GM18517 (cell line): ENCODE data around the gene NAPEPLD.
"Not testable (repeated sequence)": the region's sequence is repeated elsewhere in the genome, so short reads cannot be mapped to it uniquely, and the experiment has no call there.

Experiments used
- ATAC-seq: cut with Tn5 transposase; IDR thresholded peaks from one replicate; pipeline ENCODE4 v1.9.1; 2021; ENCODE audit warnings: mild to moderate bottlenecking, moderate library complexity; ENCODE audit not compliant: unreplicated experiment

Gene NAPEPLD

GRCh38 chr7:103114576-103115008 lies 34.3 kb downstream of the NAPEPLD start:
- ATAC-seq, result no peak

GRCh38 chr7:103113164-103113563 lies 35.7 kb downstream of the NAPEPLD start:
- ATAC-seq, result no peak

DNA sequence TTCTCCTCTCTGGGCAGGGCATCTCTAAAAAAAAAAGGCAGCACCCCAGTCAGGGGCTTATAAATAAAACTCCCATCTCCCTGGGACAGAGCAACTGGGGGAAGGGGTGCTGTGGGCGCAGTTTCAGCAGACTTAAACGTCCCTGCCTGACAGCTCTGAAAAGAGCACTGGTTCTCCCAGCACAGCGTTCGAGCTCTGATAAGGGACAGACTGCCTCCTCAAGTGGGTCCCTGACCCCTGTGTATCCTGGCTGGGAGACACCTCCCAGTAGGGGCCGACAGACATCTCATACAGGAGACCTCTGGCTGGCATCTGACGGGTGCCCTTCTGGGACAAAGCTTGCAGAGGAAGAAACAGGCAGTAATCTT lies 42.2 kb downstream of the NAPEPLD start:
- not testable (repeated sequence) for ATAC-seq

GRCh38 chr7:103106005-103106702 lies 42.7 kb downstream of the NAPEPLD start:
- ATAC-seq, result no peak

GRCh38 chr7:103101543-103101942 lies 47.4 kb downstream of the NAPEPLD start:
- ATAC-seq, result no peak

DNA sequence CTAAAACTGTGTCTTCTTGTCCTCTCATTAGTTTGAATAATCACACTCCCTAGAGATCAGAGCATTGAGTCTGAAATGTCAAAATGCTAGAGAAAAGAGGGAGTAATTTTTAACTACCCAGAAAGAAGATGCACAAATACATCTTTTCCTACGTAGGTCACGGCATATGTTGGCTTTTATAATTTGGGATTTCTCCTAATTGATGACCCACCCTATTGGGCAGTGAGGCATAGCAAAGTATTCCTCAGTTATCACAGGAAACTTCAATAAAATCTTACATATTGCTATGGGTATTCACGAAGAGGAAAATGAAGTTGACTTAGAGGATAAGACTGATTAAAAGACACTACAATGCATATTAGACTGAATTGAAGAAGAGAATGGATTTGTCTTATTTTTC lies 48.6 kb downstream of the NAPEPLD start:
- no peak for ATAC-seq

- no peak for ATAC-seq
Observed at GRCh38 chr7:103097041-103097440, 51.9 kb downstream of the NAPEPLD start.

DNA sequence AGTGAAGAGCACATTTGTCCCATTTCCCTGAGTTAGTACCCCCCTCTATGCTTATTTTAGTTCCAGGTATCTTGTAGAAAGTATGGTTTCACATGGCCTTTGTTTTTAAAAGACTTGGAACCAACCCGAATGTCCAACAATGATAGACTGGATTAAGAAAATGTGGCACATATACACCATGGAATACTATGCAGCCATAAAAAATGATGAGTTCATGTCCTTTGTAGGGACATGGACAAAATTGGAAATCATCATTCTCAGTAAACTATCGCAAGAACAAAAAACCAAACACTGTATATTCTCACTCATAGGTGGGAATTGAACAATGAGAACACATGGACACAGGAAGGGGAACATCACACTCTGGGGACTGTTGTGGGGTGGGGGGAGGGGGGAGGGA lies 53.3 kb downstream of the NAPEPLD start:
- not testable (repeated sequence) for ATAC-seq

GRCh38 chr7:103094102-103094501 lies 54.8 kb downstream of the NAPEPLD start:
- ATAC-seq, result no peak

GRCh38 chr7:103093429-103093828 lies 55.5 kb downstream of the NAPEPLD start:
- no peak for ATAC-seq

DNA sequence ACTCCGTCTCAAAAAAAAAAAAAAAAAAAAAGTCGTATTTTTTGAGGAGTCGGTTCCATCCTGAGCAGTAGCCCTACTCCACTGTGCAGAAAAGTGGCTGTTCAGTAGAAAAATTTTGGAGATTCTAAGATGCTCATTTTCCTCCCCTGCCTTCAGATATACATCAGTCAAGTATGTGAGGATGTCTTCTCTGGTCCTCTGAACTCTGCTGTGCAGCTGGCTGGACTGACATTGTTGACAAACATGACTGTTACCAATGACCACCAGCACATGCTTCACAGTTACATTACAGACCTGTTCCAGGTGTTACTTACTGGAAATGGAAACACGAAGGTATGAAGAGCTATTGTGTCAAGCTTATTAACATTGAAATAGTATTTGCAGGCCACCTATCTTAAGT lies 56.6 kb downstream of the NAPEPLD start:
- not testable (repeated sequence) for ATAC-seq

DNA sequence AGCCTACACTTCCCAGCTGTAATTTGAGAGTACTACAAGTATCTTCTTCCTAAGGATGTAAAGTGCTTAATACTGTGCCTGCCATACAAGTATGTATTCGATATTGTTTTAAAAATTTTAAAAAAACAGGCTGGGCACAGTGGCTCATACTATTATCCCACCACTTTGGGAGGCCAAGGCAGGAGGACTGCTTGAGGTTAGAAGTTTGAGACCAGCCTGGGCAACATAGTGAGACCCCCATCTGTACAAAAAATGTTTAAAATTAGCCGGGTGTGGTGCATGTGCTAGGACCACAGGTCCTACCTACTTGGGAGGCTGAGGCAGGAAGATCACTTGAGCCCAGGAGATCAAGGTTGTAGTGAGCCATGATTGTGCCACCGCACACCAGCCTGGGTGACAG lies 65.7 kb downstream of the NAPEPLD start:
- no peak for ATAC-seq

DNA sequence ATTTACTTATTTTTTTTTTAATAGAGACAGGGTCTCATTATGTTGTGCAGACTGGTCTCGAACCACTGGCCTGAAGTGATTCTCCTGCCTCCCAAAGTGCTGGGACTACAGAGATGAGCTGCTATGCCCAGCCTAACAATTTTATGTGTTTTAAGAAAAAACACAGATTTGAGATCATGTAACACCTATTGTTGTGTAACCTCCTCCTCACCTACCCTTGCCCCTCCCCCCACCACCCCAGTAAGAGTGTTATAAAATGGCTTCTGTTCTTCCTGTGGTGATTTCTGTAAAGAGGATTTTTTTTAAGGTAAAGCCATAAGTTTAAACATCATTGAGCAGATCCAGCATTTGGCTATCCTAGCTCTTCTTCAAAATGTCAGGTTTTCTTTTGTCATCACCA lies 66.4 kb downstream of the NAPEPLD start:
- no peak for ATAC-seq

- ATAC-seq, result no peak
Observed at GRCh38 chr7:103080923-103081322, 68.0 kb downstream of the NAPEPLD start.

DNA sequence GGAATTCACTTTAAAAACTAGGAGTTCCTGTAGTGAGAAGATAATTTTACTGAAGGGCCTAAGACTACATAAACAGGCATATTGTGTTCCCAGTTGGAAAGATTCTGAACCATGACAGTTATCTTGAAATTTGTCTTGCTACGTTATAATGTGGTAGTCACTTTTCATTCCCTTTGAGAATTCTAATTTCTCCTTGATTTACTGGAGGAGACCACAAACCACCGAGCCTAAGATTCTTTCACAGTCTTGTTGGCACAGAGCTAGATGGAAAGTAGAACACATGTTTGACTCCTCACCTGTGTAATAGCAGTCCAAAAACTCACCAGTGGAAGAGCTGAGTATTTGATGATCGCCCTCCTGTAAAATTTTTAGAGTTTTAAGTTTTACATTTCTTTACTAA lies 69.1 kb downstream of the NAPEPLD start:
- no peak for ATAC-seq

DNA sequence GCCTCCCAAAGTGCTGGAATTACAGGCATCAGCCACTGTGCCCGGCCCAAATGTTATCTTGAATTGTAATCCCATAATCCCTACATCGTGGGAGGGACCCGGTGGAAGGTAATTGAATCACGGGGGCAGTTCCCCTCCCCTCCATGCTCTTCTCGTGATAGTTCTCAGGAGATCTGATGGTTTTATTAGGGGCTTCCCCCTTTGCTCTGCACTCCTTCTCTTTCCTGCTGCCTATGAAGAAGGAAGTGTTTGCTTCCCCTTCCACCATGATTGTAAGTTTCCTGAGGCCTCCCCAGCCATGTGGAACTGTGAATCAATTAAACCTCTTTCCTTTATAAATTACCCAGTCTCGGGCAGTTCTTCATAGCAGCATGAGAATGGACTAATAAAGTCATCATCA lies 70.7 kb downstream of the NAPEPLD start:
- not testable (repeated sequence) for ATAC-seq

GRCh38 chr7:103077318-103077717 lies 71.6 kb downstream of the NAPEPLD start:
- ATAC-seq, result no peak

GRCh38 chr7:103076764-103077163 lies 72.1 kb downstream of the NAPEPLD start:
- ATAC-seq, result no peak

GRCh38 chr7:103075337-103075918 lies 73.5 kb downstream of the NAPEPLD start:
- peak; percentile 50 for ATAC-seq

GRCh38 chr7:103074519-103075336 lies 74.2 kb downstream of the NAPEPLD start, which contains the start of the genes ARMC10 and FBXL13:
ARMC10 (plus strand) TSS chr7:103075140; CDS start chr7:103075273, 133 bp downstream.
FBXL13 (minus strand) TSS chr7:103074796.
- peak; percentile 92 for ATAC-seq

DNA sequence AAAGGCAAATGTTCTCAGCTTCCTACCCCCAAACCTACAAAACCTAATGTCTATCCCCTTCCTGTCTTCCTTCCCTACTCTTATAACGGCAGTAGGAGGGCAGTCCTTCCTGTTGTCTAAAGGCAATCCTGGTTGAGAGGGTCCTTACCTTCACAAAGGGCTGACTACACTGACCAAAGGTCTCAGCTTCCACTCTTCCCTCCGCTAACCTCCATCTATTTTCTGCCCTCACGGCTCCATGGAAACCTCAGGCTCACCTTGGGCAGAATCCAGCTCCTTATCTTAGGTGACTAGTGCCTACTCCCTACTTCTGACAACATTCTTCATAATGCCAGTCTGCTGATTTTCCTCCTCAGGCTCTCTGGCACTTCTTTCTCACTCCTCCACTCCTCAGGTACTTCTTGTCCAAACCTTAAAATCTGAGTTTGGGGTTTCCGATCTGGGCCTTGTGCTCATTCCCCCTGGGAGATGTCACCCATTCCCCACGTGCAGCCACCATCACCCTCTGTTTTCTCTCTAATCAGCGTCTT lies 74.8 kb downstream of the NAPEPLD start:
- no peak for ATAC-seq
